Omental fat pad (tissue), 4 donors: ENCODE measurements around the gene LMNA. TPM values are rescaled to one million over a fixed set of nuclear protein-coding genes. Genes with fewer than 3 reads are reported as not detected.

Experiments
- ATAC-seq: fragments of 150-250 bp; one replicate; pipeline ENCODE4 v1.9.1; 2016; ENCODE audit warnings: mild to moderate bottlenecking, moderate library complexity; ENCODE audit not compliant: low FRiP score
- DNase-seq: peaks from one replicate; pipeline ENCODE4 v3.0.0-alpha.2; 2019; ENCODE audit warnings: low spot score
- CTCF ChIP-seq, 3 donors: fragments of 450-650 bp; IDR thresholded peaks; one replicate each; pipeline ENCODE4 v1.5.1; 2016 to 2017; ENCODE audit warnings: antibody characterized with exemption in 3 of 3, mild to moderate bottlenecking in 3 of 3, moderate library complexity in 2 of 3
- total RNA-seq, 4 donors: library from RNA; depleted of rRNA; stranded (reverse); fragments of >200 nt; gene quantifications; one replicate each; pipeline ENCODE4 v1.1.0, GENCODE V29; 2016

Gene LMNA
- total RNA-seq, 4 donors from 2014 or later: 288 to 1,820 (median 589) TPM

GRCh38 chr1:156140879-156141707 lies 26.6 kb downstream of the LMNA start:
- ATAC-seq (no peak), DNase-seq (no peak)
- no peak for TF ChIP-seq CTCF (IDR thresholded peaks at IDR 0.05)

GRCh38 chr1:156143765-156144489 lies 29.4 kb downstream of the LMNA start:
- TF ChIP-seq CTCF (IDR thresholded peaks at IDR 0.05): no peak
- no peak for DNase-seq
- no peak for ATAC-seq

- TF ChIP-seq CTCF (IDR thresholded peaks at IDR 0.05): no peak
- DNase-seq (no peak), ATAC-seq (no peak)
Measured at GRCh38 chr1:156144742-156145141, 30.2 kb downstream of the LMNA start.

- no peak for ATAC-seq
- no peak for TF ChIP-seq CTCF (IDR thresholded peaks at IDR 0.05)
Measured at GRCh38 chr1:156145650-156146019, 31.1 kb downstream of the LMNA start.

GRCh38 chr1:156146020-156146768 lies 31.7 kb downstream of the LMNA start:
- DNase-seq (no peak), ATAC-seq (peak; percentile 31)
- no peak for TF ChIP-seq CTCF (IDR thresholded peaks at IDR 0.05)

More at GRCh38 chr1:156145650-156146019, 31.1 kb downstream of the LMNA start:
- no peak for DNase-seq

- no peak for TF ChIP-seq CTCF (IDR thresholded peaks at IDR 0.05)
- DNase-seq (no peak), ATAC-seq (peak; percentile 47)
Measured at GRCh38 chr1:156146769-156147405, 32.4 kb downstream of the LMNA start.
